GM19238 (cell line): Measurements from ENCODE around the gene SLC35B2.

ENCODE experiments used
- DNase-seq: peaks from one replicate; pipeline ENCODE4 v3.0.0; 2011; ENCODE audit warnings: low spot score; ENCODE audit not compliant: insufficient read length

SLC35B2 gene

GRCh38 chr6:44255105-44255808 lies 2.1 kb downstream of the SLC35B2 start:
- DNase-seq, result no peak

GRCh38 chr6:44254191-44255104 lies 2.9 kb downstream of the SLC35B2 start:
- no peak for DNase-seq

GRCh38 chr6:44253307-44254101 lies 3.8 kb downstream of the SLC35B2 start:
- no peak for DNase-seq

DNA sequence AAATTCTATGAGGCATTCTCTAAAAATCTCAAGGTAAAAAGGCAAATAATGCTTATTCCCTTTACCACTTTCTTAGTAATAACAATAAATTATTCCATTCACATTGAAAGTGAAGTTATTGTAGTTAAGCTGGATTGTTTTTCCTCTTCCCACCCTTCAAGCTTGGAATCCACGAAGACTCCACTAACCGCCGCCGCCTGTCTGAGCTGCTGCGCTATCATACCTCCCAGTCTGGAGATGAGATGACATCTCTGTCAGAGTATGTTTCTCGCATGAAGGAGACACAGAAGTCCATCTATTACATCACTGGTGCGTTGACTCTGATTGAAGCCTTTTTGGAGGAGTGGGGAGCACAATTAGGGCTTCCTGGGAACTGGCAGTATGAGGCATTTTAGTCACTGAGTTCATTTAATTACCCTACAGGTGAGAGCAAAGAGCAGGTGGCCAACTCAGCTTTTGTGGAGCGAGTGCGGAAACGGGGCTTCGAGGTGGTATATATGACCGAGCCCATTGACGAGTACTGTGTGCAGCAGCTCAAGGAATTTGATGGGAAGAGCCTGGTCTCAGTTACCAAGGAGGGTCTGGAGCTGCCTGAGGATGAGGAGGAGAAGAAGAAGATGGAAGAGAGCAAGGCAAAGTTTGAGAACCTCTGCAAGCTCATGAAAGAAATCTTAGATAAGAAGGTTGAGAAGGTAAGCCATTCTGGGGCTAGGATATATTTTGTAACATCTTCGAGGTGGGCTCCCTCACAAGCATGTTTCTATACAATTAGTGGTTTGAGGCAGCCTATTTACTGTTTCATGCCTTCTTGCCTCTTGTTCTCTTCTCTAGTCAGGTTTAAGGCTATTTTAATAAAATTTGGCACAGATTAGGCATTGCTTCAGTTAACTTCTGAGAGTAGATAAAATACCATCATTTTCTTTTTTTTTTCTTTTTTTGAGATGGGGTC lies 5.5 kb downstream of the SLC35B2 start:
- DNase-seq, result no peak

DNA sequence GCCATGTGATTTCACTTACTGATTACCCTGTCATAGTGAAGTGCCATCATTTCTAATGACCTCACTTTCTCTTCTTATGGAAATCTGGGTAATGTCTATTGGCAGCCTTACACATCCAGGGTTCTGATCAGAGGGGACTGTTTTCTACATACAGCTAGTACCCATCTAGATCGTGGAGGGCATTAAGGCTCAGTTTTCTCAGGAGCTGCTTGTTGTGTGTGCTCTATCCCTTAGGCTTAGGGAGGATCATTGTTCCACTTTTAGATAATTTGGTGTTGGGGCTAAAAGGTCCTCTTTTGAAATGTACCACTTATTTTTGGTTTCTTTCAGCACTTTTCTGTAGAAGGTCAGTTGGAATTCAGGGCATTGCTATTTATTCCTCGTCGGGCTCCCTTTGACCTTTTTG lies 6.6 kb downstream of the SLC35B2 start:
- DNase-seq, result no peak

DNA sequence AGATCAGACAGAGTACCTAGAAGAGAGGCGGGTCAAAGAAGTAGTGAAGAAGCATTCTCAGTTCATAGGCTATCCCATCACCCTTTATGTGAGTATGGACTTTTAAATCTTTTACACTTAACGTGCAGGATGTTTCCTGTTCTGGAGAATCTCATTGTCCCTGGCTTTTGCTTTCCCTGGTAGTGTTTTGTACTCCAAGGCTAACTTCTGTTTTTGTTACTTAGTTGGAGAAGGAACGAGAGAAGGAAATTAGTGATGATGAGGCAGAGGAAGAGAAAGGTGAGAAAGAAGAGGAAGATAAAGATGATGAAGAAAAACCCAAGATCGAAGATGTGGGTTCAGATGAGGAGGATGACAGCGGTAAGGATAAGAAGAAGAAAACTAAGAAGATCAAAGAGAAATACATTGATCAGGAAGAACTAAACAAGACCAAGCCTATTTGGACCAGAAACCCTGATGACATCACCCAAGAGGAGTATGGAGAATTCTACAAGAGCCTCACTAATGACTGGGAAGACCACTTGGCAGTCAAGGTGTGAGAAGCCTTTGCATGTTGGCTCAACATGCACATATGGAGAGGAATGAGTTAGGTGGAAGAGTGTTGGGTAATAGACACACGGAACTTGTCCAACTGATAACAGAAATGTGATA lies 7.1 kb downstream of the SLC35B2 start:
- no peak for DNase-seq

DNA sequence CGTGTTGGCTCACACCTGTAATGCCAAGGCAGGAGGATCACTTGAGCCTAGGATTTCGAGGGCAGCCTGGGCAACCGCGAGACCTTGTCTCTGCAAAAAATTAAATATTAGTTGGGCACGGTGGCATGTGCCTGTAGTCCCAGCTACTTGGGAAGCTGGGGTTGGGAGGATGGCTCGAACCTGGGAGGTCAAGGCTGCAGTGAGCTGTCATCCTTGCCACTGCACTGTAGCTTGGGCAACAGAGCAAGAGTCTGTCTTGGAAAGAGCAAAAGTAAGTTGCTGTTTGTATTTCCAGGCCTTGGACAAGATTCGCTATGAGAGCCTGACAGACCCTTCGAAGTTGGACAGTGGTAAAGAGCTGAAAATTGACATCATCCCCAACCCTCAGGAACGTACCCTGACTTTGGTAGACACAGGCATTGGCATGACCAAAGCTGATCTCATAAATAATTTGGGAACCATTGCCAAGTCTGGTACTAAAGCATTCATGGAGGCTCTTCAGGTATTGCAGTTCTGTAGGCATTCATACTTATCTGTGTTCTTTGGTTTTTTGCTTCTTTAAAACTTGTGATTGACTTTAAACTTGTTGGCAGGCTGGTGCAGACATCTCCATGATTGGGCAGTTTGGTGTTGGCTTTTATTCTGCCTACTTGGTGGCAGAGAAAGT lies 8.1 kb downstream of the SLC35B2 start:
- no peak for DNase-seq

DNA sequence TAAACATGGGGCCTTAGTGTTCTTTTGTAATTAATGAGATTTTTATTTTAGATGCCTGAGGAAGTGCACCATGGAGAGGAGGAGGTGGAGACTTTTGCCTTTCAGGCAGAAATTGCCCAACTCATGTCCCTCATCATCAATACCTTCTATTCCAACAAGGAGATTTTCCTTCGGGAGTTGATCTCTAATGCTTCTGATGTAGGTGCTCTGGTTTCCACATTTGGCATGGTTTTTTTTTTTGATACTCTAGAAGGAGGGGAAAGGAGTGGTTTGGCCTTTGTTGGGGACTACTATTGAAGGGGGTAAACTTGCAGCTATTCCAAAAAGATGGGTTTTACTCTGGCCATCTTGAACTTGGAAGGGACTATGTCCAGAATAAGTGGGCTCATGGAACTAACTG lies 8.7 kb downstream of the SLC35B2 start:
- no peak for DNase-seq

- peak; percentile 47 for DNase-seq
These were observed 9.7 kb downstream of the SLC35B2 start for GRCh38 chr6:44247338-44248302.

- peak; percentile 88 for DNase-seq
These were observed 10.5 kb downstream of the SLC35B2 start, which contains the start of gene HSP90AB1 for GRCh38 chr6:44246663-44247337. TSS of gene HSP90AB1 (plus strand) at chr6:44247101. CDS start at chr6:44248630, 1,529 bp downstream.

DNA sequence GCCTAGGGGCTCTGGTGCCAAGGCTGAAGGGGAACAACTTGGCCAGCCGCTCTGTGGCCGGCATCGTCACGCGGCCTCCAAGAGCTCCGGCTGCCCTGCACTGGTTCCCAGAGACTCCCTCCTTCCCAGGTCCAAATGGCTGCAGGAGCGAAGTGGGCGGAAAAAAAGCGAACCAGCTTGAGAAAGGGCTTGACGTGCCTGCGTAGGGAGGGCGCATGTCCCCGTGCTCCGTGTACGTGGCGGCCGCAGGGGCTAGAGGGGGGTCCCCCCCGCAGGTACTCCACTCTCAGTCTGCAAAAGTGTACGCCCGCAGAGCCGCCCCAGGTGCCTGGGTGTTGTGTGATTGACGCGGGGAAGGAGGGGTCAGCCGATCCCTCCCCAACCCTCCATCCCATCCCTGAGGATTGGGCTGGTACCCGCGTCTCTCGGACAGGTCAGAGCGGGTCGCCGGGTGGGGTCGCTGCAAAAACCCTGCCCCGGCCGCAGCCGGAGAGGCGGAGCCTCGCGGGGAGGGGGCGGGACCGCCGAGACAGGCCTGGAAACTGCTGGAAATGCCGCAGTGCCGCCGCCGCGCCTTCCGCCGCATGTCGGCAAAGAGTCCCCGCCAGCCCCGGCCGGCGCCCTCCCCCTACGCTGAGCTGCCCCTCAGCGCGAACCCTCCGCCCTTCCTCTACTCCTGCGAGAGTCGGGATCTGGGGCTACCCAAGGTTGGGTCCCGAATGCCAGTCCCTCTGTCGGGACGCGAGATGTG lies 11.2 kb downstream of the SLC35B2 start:
- DNase-seq, result peak; percentile 74

GRCh38 chr6:44245391-44245911 lies 11.9 kb downstream of the SLC35B2 start:
- DNase-seq, result no peak

GRCh38 chr6:44243345-44243744 lies 14.0 kb downstream of the SLC35B2 start:
- DNase-seq, result no peak

DNA sequence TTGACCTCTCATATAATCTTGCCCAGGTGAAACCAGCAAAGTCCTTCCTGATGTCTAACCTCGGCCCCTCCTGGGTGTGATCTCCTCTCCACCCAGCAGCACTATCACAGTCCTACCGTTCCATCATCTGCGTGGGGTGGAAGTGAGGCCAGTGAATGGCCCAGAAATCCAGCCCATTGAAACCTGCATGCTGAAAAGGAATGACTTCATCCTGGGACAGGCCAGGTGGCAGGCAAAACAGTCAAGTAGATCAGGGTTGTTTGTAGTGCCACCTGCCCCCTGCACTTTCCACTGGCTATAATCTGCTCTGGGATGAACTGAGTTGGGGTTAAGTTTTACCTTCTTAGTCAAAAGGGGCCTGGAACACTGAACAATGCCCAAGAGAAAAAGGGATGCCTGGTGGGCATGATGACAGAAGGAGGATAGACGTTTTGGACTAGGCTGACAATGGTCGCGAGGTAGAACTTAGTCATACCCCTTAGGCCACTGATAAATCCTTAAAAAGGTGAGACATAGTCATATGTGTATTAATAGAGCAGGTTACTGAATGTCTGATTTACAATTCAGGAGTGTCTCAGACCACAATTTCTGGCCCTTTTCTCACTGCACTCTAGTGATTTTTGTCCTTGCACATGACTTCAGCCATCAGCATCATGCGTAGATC lies 18.5 kb downstream of the SLC35B2 start:
- no peak for DNase-seq

DNA sequence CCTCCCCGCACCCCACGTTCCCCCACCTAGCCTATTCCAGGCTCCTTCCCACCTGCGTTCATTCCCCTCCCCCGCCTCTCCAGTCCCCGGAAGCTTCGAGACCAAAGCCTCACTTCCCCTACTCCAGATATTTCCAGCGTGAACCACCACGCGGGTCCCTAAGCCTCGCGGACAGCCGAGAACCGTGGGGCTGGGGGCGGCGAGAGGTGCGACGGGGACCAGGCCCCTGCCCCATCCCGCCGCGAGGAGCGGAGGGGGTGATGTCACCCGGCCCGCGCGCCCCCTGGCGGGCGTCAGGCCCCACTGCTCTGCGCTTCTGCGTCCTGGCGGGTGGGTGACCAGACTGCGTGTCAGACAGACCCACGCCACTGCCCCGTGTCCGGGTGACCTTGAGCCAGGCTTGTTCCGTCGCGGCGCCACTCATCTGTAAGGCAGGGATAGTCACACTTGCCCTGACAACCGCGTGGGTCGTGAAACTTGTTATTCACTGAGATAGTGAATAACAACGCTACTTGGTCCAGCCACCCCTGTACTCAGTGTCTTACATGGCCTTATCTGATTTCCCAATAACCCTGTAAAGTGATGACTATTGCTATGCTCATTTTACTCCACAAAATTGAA lies 19.4 kb downstream of the SLC35B2 start:
- DNase-seq, result peak; percentile 83
